H9 (cell line): ENCODE data around the gene PSMD1. TPM values are rescaled to one million over a fixed set of nuclear protein-coding genes. Genes with fewer than 3 reads are reported as not detected.

Source experiments
- DNase-seq: peaks from one replicate; pipeline ENCODE4 v3.0.0-alpha.2; 2017
- H2AFZ ChIP-seq: one replicate; pipeline ENCODE4 v1.6.1; 2013; ENCODE audit warnings: mild to moderate bottlenecking, low read length, control low read depth, moderate library complexity
- H2AK5ac ChIP-seq: 2 replicates; pipeline ENCODE4 v1.6.1; 2013; ENCODE audit warnings: low read length, control low read depth, mixed read lengths; ENCODE audit not compliant: insufficient read length
- H2BK120ac ChIP-seq: one replicate; pipeline ENCODE4 v1.6.1; 2013; ENCODE audit warnings: low read depth, mild to moderate bottlenecking, low read length, control low read depth, inconsistent platforms; ENCODE audit not compliant: poor library complexity, severe bottlenecking
- H2BK12ac ChIP-seq: 2 replicates; pipeline ENCODE4 v1.6.1; 2013; ENCODE audit warnings: low read length, control low read depth, mixed read lengths, low read depth; ENCODE audit not compliant: insufficient read length
- H2BK15ac ChIP-seq: 2 replicates; pipeline ENCODE4 v1.6.1; 2013; ENCODE audit warnings: low read depth, low read length, control low read depth
- H2BK20ac ChIP-seq: one replicate; pipeline ENCODE4 v1.6.1; 2013; ENCODE audit warnings: low read depth, mild to moderate bottlenecking, low read length, control low read depth, inconsistent platforms; ENCODE audit not compliant: poor library complexity, severe bottlenecking
- H2BK5ac ChIP-seq: 2 replicates; pipeline ENCODE4 v1.6.1; 2013; ENCODE audit warnings: low read length, control low read depth, mixed read lengths; ENCODE audit not compliant: insufficient read length
- H3K14ac ChIP-seq: 2 replicates; pipeline ENCODE4 v1.6.1; 2013; ENCODE audit warnings: low read length, control low read depth; ENCODE audit not compliant: insufficient read depth
- H3K18ac ChIP-seq: 2 replicates; pipeline ENCODE4 v1.6.1; 2013; ENCODE audit warnings: low read depth, mild to moderate bottlenecking, mixed read lengths, low read length, control low read depth; ENCODE audit not compliant: insufficient read length
- H3K23ac ChIP-seq: 2 replicates; pipeline ENCODE4 v1.6.1; 2013; ENCODE audit warnings: low read length, control low read depth, mixed read lengths, low read depth; ENCODE audit not compliant: insufficient read length
- H3K23me2 ChIP-seq: 2 replicates; pipeline ENCODE4 v1.6.1; 2013; ENCODE audit warnings: low read depth, mild to moderate bottlenecking, mixed read lengths, low read length, control low read depth; ENCODE audit not compliant: insufficient read length, poor library complexity, severe bottlenecking
- H3K27ac ChIP-seq: 2 replicates; pipeline ENCODE4 v1.5.1; 2013; ENCODE audit warnings: low read length, control low read depth, mixed read lengths, low read depth; ENCODE audit not compliant: insufficient read length
- H3K27me3 ChIP-seq: 2 replicates; pipeline ENCODE4 v1.6.1; 2013; ENCODE audit warnings: low read length, control low read depth, inconsistent platforms; ENCODE audit not compliant: insufficient read depth
- H3K4ac ChIP-seq: 2 replicates; pipeline ENCODE4 v1.6.1; 2013; ENCODE audit warnings: low read depth, mild to moderate bottlenecking, control low read depth, inconsistent platforms, low read length, moderate library complexity
- H3K4me1 ChIP-seq: 2 replicates; pipeline ENCODE4 v1.6.1; 2013; ENCODE audit warnings: low read length, control low read depth, inconsistent platforms; ENCODE audit not compliant: insufficient read depth
- H3K4me2 ChIP-seq: 2 replicates; pipeline ENCODE4 v1.6.1; 2013; ENCODE audit warnings: low read length, control low read depth, mixed read lengths; ENCODE audit not compliant: insufficient read length, insufficient read depth
- H3K56ac ChIP-seq: 2 replicates; pipeline ENCODE4 v1.6.1; 2013; ENCODE audit warnings: low read depth, mild to moderate bottlenecking, mixed read lengths, low read length, control low read depth; ENCODE audit not compliant: insufficient read length
- H3K79me1 ChIP-seq: 2 replicates; pipeline ENCODE4 v1.6.1; 2013; ENCODE audit warnings: low read depth, mild to moderate bottlenecking, moderate library complexity, low read length, control low read depth, inconsistent platforms; ENCODE audit not compliant: insufficient read depth, poor library complexity, severe bottlenecking
- H3K79me2 ChIP-seq: 2 replicates; pipeline ENCODE4 v1.6.1; 2013; ENCODE audit warnings: low read length, control low read depth, inconsistent platforms; ENCODE audit not compliant: insufficient read depth
- H3K9ac ChIP-seq: 2 replicates; pipeline ENCODE4 v1.6.1; 2013; ENCODE audit warnings: low read length, control low read depth, mixed read lengths; ENCODE audit not compliant: insufficient read length; ENCODE audit errors: extremely low read depth
- H3K9me3 ChIP-seq: one replicate; pipeline ENCODE4 v1.6.1; 2013; ENCODE audit warnings: low read depth, low read length, inconsistent platforms; ENCODE audit not compliant: control insufficient read depth
- H3T11ph ChIP-seq: one replicate; pipeline ENCODE4 v1.6.1; 2013; ENCODE audit warnings: mild to moderate bottlenecking, low read length, control low read depth, inconsistent platforms
- H4K20me1 ChIP-seq: one replicate; pipeline ENCODE4 v1.6.1; 2013; ENCODE audit not compliant: control insufficient read depth, insufficient read length, insufficient read depth
- H4K5ac ChIP-seq: 2 replicates; pipeline ENCODE4 v1.6.1; 2013; ENCODE audit warnings: low read depth, mild to moderate bottlenecking, mixed read lengths, low read length, control low read depth; ENCODE audit not compliant: insufficient read length
- H4K8ac ChIP-seq: replicated peaks from 2 replicates; pipeline ENCODE4 v1.6.1; 2013; ENCODE audit warnings: low read length, control low read depth, mixed read lengths, low read depth; ENCODE audit not compliant: insufficient read length
- H4K91ac ChIP-seq: 2 replicates; pipeline ENCODE4 v1.6.1; 2013; ENCODE audit warnings: low read depth, mild to moderate bottlenecking, moderate library complexity, mixed read lengths, low read length, control low read depth; ENCODE audit not compliant: insufficient read length
- H3K27ac Mint-ChIP-seq, 3 experiments: 2 replicates in 2 of 3; 3 replicates in 1 of 3; pipeline ENCODE4 v1.8.0; 2020 to 2021; ENCODE audit warnings: mixed read lengths in 3 of 3, mild to moderate bottlenecking in 1 of 3, moderate library complexity in 1 of 3
- H3K27me3 Mint-ChIP-seq: 2 replicates; pipeline ENCODE4 v1.8.0; 2021; ENCODE audit warnings: low read depth, mild to moderate bottlenecking, moderate library complexity, mixed read lengths
- H3K36me3 Mint-ChIP-seq, 3 experiments: 2 replicates in 2 of 3; 3 replicates in 1 of 3; pipeline ENCODE4 v1.8.0; 2020 to 2021; ENCODE audit warnings: low read depth in 3 of 3, mixed read lengths in 3 of 3; ENCODE audit not compliant: insufficient read depth in 1 of 3
- H3K4me1 Mint-ChIP-seq, 2 experiments: 2 replicates each; pipeline ENCODE4 v1.8.0; 2020; ENCODE audit warnings: mixed read lengths in 2 of 2
- H3K4me3 Mint-ChIP-seq, 2 experiments: 2 replicates in 1 of 2; 3 replicates in 1 of 2; pipeline ENCODE4 v1.8.0; 2020 to 2021; ENCODE audit warnings: mild to moderate bottlenecking in 2 of 2, mixed read lengths in 2 of 2, moderate library complexity in 1 of 2
- H3K9me3 Mint-ChIP-seq, 2 experiments: 2 replicates in 1 of 2; 3 replicates in 1 of 2; pipeline ENCODE4 v1.8.0; 2020; ENCODE audit warnings: mild to moderate bottlenecking in 2 of 2, mixed read lengths in 2 of 2, moderate library complexity in 1 of 2
- CTCF ChIP-seq: fragments of 200-600 bp; sonication (generic); conservative IDR thresholded peaks from 3 replicates; pipeline ENCODE4 v1.8.0; 2021; ENCODE audit warnings: antibody characterized with exemption, mild to moderate bottlenecking
- total RNA-seq: library from RNA; stranded (reverse); gene quantifications from 2 replicates; pipeline ENCODE4 v1.2.1, GENCODE V29; 2021

The PSMD1 gene
- total RNA-seq, 1 experiment from 2014 or later, result 166 TPM

GRCh38 chr2:231128541-231128940 lies 71.9 kb downstream of the PSMD1 start:
- H3K4me3 Mint-ChIP-seq, result no peak overlapping the region
- DNase-seq, result no peak
- no peaks in the 10 kb centered on the region for H4K20me1 ChIP-seq
- H3K18ac ChIP-seq, result no peak overlapping the region
- no peak overlapping the region for H3T11ph ChIP-seq
- H3K4ac ChIP-seq, result no peak overlapping the region
- H2BK15ac ChIP-seq, result no peak overlapping the region
- no peak overlapping the region for H3K9ac ChIP-seq
- H2BK5ac ChIP-seq, result no peak overlapping the region
- H4K8ac ChIP-seq, result no peak overlapping the region
- no peaks in the 10 kb centered on the region; the same call in 1 of the 2 replicates for H3K79me2 ChIP-seq
- H4K5ac ChIP-seq, result no peak overlapping the region
- TF ChIP-seq CTCF, result no peak
- no peaks in the 10 kb centered on the region for H3K36me3 Mint-ChIP-seq
- no peak overlapping the region for H2BK120ac ChIP-seq
- no peak overlapping the region for H2BK20ac ChIP-seq
- no peaks in the 10 kb centered on the region for H3K9me3 Mint-ChIP-seq
- H3K27ac Mint-ChIP-seq, result peak overlapping the region in 1 of 3 experiments; percentile 27; a peak in 1 of 7 replicates
- H2AFZ ChIP-seq, result no peak overlapping the region
- no peaks in the 10 kb centered on the region for H3K23me2 ChIP-seq
- H3K27me3 ChIP-seq, result no peaks in the 10 kb centered on the region
- no peak overlapping the region for H3K27ac ChIP-seq
- H3K23ac ChIP-seq, result no peak overlapping the region
- no peak overlapping the region for H3K14ac ChIP-seq
- no peaks in the 10 kb centered on the region for H3K27me3 Mint-ChIP-seq
- H2AK5ac ChIP-seq, result no peak overlapping the region
- H3K79me1 ChIP-seq, result no peaks in the 10 kb centered on the region
- no peaks in the 10 kb centered on the region for H3K9me3 ChIP-seq
- H3K4me1 ChIP-seq, result peaks cover under 1% of the 10 kb centered on the region; the same call in 1 of the 2 replicates
- no peak overlapping the region for H3K56ac ChIP-seq
- no peak overlapping the region for H3K4me2 ChIP-seq
- H2BK12ac ChIP-seq, result no peak overlapping the region
- H4K91ac ChIP-seq, result no peak overlapping the region
- peaks cover 35 to 37% of the 10 kb centered on the region in 2 experiments for H3K4me1 Mint-ChIP-seq
